GM18505 (cell line): ENCODE results near the gene TMEM273.
"Not testable (repeated sequence)": the region's sequence is repeated elsewhere in the genome, so short reads cannot be mapped to it uniquely, and the experiment has no call there.

ENCODE experiments used
- ATAC-seq: cut with Tn5 transposase; IDR thresholded peaks from one replicate; pipeline ENCODE4 v1.9.1; 2021; ENCODE audit not compliant: unreplicated experiment
- POLR2A ChIP-seq: IDR thresholded peaks from 4 replicates; pipeline ENCODE4 v1.6.1; 2011; ENCODE audit warnings: borderline replicate concordance; ENCODE audit not compliant: insufficient read depth, insufficient read length; ENCODE audit errors: extremely low read depth

TMEM273 gene

GRCh38 chr10:49219248-49219647 is 31.1 kb upstream of the TMEM273 start:
- no peak for ATAC-seq
- no peak for TF ChIP-seq POLR2A

DNA sequence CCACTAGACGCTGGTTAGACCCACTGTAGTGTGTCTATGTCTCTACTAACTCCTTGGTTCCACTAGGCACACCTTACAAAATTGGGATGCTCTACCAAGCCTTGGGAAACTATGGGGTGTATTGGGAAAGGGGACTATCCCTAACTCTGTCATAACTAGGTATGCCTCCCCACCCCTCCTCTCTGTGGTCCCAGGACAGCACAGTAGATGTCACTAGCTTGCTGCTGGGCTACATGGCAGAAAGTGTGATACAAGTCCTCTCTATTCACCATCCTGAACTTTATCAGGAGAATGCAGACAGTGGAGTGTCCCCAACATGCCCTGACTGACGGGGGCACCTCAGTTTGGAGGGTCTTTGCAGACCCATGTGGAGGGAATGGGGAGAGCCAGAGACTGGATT is 30.3 kb upstream of the TMEM273 start:
- no peak for TF ChIP-seq POLR2A
- no peak for ATAC-seq

DNA sequence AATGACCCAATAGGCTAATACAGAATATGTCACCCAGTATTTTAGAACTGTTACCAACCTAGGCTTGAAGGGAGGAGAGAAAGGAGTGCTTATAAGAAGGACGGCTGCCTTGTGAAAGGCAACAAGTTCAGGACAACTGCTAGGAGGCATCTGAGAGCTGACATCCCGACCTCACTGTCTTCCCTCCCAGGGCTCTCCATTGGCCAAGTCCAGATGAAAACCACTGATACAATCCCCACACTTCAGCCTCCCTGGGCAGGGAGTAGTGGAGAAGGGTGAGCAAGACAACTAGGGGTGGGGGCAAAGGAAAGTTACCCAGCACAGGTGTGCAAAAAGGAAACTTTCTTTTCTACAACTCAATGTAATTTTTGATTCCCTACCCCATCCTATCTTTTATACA is 29.5 kb upstream of the TMEM273 start:
- no peak for TF ChIP-seq POLR2A
- no peak for ATAC-seq

DNA sequence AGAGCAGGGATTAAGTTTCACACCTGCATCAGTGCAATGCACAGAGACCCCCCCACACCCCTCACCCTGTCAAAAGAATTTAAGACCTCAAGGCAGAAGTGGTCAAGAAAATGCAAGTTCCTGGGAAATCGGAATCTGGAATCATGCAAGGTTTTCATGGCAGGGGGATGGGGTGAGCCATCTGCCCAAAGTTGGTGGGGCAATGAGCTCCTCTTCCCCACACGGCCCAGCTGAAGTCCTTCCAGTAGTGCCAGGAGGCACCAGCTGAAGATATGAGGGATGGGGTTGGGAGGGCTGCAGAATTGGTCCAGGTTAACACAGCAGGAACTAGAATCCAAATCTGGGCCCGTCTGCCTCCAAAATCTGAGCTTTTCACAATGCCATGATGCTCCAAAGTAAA is 25.0 kb upstream of the TMEM273 start:
- ATAC-seq, result no peak
- TF ChIP-seq POLR2A, result no peak

- no peak for ATAC-seq
- TF ChIP-seq POLR2A, result no peak
Measured at GRCh38 chr10:49212783-49213182, 24.6 kb upstream of the TMEM273 start.

GRCh38 chr10:49212076-49212475 is 23.9 kb upstream of the TMEM273 start:
- ATAC-seq, result no peak
- TF ChIP-seq POLR2A, result no peak

GRCh38 chr10:49208996-49209395 is 20.8 kb upstream of the TMEM273 start:
- ATAC-seq, result no peak
- TF ChIP-seq POLR2A, result no peak

GRCh38 chr10:49207936-49208487 is 19.8 kb upstream of the TMEM273 start:
- no peak for ATAC-seq
- no peak for TF ChIP-seq POLR2A

GRCh38 chr10:49207113-49207512 is 18.9 kb upstream of the TMEM273 start:
- TF ChIP-seq POLR2A, result no peak
- peak; percentile 55 for ATAC-seq

GRCh38 chr10:49205206-49205605 is 17.0 kb upstream of the TMEM273 start:
- TF ChIP-seq POLR2A, result no peak
- no peak for ATAC-seq

- TF ChIP-seq POLR2A, result no peak
- ATAC-seq, result no peak
Measured at GRCh38 chr10:49204119-49204518, 15.9 kb upstream of the TMEM273 start.

DNA sequence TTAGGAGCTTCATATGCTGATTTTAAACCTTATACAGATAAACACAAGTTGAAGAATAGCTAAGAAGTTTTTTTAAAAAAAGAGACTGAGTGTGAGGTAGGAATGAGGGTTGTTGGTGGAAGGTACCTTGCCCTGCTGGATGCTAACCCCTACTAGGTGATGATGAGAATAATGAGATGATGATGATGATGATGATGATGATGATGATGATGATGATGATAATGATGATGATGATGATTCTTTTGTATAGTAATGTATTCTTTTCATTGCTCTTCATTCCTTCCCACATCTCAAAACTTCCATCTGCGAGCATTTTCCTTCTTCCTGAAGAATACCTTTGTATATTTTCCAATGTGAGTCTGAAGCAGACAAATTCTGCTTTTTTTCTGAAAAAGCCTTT is 14.1 kb upstream of the TMEM273 start:
- TF ChIP-seq POLR2A, result no peak
- no peak for ATAC-seq

- ATAC-seq, result no peak
- no peak for TF ChIP-seq POLR2A
Measured at GRCh38 chr10:49200854-49201253, 12.7 kb upstream of the TMEM273 start.

DNA sequence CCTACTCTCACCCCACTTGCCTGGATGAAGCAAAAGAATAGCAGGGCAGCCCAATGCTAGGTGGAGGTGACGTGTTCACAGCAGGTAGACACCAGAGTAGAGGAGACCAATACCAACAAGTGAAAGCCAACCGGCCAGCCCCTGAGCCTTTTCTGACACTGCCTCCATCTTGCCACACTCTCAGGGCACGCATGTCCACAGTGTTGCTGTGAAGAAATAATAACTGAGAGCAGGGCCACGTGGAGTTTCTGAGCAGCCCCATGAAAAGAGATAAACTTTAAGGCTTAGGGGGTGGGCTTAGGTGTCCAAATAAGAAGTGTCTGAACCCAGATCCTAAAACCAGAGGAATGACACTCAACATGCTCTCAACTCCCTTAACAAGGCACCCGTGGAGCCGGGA is 9.0 kb upstream of the TMEM273 start:
- no peak for ATAC-seq
- no peak for TF ChIP-seq POLR2A

- ATAC-seq, result not testable (repeated sequence)
Measured at GRCh38 chr10:49195864-49196263, 7.7 kb upstream of the TMEM273 start.
